ENCODE data around the gene GRK5.

DNA sequence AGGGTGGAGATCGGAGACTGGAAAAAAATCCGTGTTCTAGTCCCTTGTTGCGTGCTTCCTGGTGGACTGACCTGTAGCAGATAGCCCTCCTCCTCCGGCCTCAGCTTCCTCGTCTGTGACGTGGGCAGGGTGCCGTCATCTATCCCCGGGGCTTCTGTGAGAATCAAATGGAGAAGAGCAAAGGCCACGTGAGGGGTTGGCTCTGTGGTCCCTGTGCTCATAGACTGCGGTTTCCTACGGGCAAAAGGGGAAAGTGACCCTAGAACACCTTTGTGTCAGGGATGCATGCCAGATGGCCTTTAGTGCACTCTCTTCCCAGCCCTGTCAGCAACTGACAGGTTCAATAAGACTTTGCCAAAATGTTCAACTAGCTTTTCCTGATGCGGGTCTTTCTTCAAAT, 33.7 kb downstream of the GRK5 start:
- TF ChIP-seq, protein P1, sequence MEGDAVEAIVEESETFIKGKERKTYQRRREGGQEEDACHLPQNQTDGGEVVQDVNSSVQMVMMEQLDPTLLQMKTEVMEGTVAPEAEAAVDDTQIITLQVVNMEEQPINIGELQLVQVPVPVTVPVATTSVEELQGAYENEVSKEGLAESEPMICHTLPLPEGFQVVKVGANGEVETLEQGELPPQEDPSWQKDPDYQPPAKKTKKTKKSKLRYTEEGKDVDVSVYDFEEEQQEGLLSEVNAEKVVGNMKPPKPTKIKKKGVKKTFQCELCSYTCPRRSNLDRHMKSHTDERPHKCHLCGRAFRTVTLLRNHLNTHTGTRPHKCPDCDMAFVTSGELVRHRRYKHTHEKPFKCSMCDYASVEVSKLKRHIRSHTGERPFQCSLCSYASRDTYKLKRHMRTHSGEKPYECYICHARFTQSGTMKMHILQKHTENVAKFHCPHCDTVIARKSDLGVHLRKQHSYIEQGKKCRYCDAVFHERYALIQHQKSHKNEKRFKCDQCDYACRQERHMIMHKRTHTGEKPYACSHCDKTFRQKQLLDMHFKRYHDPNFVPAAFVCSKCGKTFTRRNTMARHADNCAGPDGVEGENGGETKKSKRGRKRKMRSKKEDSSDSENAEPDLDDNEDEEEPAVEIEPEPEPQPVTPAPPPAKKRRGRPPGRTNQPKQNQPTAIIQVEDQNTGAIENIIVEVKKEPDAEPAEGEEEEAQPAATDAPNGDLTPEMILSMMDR (IDR thresholded peaks at IDR 0.05): no peak
- no peak for TF ChIP-seq POLR2A (IDR thresholded peaks at IDR 0.05)

All from Peyer's patch (tissue), 4 donors.